H1 (cell line): ENCODE results near the gene LMX1B. TPM values are rescaled to one million over a fixed set of nuclear protein-coding genes. Genes with fewer than 3 reads are reported as not detected.

Source experiments
- BACH1 ChIP-seq: IDR thresholded peaks from 2 replicates; pipeline ENCODE4 v1.6.1; 2012; ENCODE audit warnings: low read length, improper control_type of control experiment
- E2F6 ChIP-seq: IDR thresholded peaks from 2 replicates; pipeline ENCODE4 v1.6.1; 2012; ENCODE audit warnings: inconsistent platforms
- SIX5 ChIP-seq: IDR thresholded peaks from 2 replicates; pipeline ENCODE4 v1.6.1; 2011; ENCODE audit warnings: mild to moderate bottlenecking, low read depth, low read length
- TAF7 ChIP-seq: optimal IDR thresholded peaks from 2 replicates; pipeline ENCODE3; 2011; ENCODE audit warnings: low read depth, mild to moderate bottlenecking, inconsistent platforms, low read length, moderate library complexity, borderline replicate concordance
- polyA plus RNA-seq, 7 experiments: library from polyadenylated mRNA; depleted of rRNA in 3 of 7; stranded (reverse) in 5 of 7; unstranded in 2 of 7; fragments of >200 nt in 5 of 7; fragments of 200-250 nt in 2 of 7; gene quantifications; 1 replicate in 5 of 7; 2 replicates in 1 of 7; 4 replicates in 1 of 7; pipeline versions ENCODE4 v1.2.1 to v1.2.3, GENCODE V29; 2011 to 2013; ENCODE audit warnings: missing spikeins in 2 of 7, mixed read lengths in 2 of 7
- total RNA-seq: library from RNA; stranded (reverse); fragmentation: NEBNext Ultra II Directional; extraction: Animal tissue kit (Norgen Biotek cat#: 25700); gene quantifications from 2 replicates; pipeline ENCODE4 v1.2.1, GENCODE V29; 2021

The LMX1B gene
- total and polyA plus RNA-seq, 2 of the 8 experiments (the other 6 are each of a cell fraction or from before 2014, with no cell fraction given) = 0.09 to 0.37 TPM

DNA sequence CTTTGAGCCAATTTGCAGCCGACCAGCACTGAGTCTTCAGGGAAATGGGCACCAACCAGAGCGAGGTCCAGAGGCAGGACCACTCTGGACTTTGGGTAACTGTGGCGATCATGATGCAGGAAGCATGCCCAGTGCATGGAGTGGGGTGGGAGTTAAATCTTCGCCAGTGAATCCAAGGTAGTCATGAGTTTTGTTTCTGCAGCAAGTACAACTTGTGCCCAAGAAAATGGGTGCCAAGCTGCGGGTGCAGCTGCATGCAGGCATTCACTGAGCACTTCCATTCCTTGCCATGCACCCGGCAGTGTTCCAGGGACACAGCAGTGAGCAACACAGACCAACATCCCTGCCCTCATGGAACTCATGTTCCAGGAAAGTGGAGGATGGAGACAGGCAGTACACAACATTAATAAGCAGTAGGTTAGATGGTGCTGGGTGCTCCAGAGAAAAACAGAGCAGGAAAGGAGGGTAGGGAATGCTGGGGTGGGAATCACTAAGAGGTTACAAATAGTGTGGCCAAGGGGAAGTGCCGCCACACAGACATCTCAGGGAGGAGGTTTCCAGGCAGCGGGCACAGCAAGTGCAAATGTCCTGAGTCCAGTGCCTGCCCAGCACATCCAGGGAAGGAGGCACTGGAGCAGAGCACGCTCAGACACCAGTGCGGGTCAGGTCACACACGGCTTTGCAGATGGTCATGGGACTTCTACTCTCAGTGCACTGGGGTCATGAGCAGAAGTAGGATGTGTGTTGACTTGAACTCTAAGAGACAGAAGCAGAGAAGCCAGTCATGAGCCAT is 48.2 kb upstream of the LMX1B start (continued):
- no peak for TF ChIP-seq BACH1
- TF ChIP-seq TAF7 = no peak
- no peak for TF ChIP-seq SIX5
- no peak for TF ChIP-seq E2F6
- TF ChIP-seq, all 59 proteins: peak for 0
